Breast epithelium (tissue), 3 donors: ENCODE data around the gene TMTC3.

Experiments used
- CTCF ChIP-seq, 3 donors: fragments of 450-650 bp; IDR thresholded peaks; one replicate each; pipeline ENCODE4 v1.5.1; 2016 to 2017; ENCODE audit warnings: antibody characterized with exemption in 3 of 3, mild to moderate bottlenecking in 3 of 3, moderate library complexity in 3 of 3
- POLR2AphosphoS5 ChIP-seq, 3 donors: sonication (generic); formaldehyde crosslinking; IDR thresholded peaks; one replicate each; pipeline ENCODE4 v1.6.1; 2017; ENCODE audit warnings: antibody characterized with exemption in 3 of 3

- TF ChIP-seq POLR2AphosphoS5 (IDR thresholded peaks at IDR 0.05) (no peak), CTCF (IDR thresholded peaks at IDR 0.05) (no peak)
Observed at GRCh38 chr12:88248606-88249005, 106.5 kb downstream of the TMTC3 start.
